Ovary (tissue), 3 donors: Measurements from ENCODE around the gene PDE3B.

Experiments used
- EP300 ChIP-seq: sonication (generic); formaldehyde crosslinking; IDR thresholded peaks from one replicate; pipeline ENCODE4 v1.6.1; 2017; ENCODE audit warnings: antibody characterized with exemption
- POLR2A ChIP-seq: fragments of 450-650 bp; IDR thresholded peaks from one replicate; pipeline ENCODE4 v1.6.1; 2017; ENCODE audit warnings: antibody characterized with exemption, mild to moderate bottlenecking, moderate library complexity
- TF ChIP-seq, protein P1 (sequence below), 3 donors: fragments of 450-650 bp in 2 of 3; fragments of 200-600 bp in 1 of 3; IDR thresholded peaks; one replicate each; pipeline versions ENCODE4 v1.5.1 to v1.8.0; 2016 to 2022; ENCODE audit warnings: antibody characterized with exemption in 3 of 3, mild to moderate bottlenecking in 1 of 3
- donor health status: DM: no; HTN: no; CAD: no.

DNA sequence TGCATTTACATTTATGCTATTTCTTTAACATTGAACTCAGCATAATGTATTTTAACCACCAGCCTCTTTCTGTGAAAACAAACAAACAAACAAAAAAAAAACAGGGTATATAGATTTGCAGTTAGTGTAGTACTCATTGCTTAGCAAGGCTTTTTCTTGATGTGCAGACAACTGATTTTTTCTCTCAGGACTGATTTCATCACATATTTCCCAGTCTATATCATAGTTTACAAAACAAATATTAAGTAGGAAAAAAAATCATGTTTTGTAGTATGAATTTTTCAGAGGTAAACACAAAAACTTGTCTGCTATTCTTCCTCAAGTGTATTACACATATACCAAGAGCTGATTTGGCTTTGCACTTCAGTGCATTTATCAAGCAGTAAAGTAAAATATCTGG is 123.0 kb downstream of the PDE3B start:
- TF ChIP-seq, protein P1, sequence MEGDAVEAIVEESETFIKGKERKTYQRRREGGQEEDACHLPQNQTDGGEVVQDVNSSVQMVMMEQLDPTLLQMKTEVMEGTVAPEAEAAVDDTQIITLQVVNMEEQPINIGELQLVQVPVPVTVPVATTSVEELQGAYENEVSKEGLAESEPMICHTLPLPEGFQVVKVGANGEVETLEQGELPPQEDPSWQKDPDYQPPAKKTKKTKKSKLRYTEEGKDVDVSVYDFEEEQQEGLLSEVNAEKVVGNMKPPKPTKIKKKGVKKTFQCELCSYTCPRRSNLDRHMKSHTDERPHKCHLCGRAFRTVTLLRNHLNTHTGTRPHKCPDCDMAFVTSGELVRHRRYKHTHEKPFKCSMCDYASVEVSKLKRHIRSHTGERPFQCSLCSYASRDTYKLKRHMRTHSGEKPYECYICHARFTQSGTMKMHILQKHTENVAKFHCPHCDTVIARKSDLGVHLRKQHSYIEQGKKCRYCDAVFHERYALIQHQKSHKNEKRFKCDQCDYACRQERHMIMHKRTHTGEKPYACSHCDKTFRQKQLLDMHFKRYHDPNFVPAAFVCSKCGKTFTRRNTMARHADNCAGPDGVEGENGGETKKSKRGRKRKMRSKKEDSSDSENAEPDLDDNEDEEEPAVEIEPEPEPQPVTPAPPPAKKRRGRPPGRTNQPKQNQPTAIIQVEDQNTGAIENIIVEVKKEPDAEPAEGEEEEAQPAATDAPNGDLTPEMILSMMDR (IDR thresholded peaks at IDR 0.05), result no peak
- TF ChIP-seq POLR2A (no peak), EP300 (no peak)
